Measurements from ENCODE around the gene ZNF414.

DNA sequence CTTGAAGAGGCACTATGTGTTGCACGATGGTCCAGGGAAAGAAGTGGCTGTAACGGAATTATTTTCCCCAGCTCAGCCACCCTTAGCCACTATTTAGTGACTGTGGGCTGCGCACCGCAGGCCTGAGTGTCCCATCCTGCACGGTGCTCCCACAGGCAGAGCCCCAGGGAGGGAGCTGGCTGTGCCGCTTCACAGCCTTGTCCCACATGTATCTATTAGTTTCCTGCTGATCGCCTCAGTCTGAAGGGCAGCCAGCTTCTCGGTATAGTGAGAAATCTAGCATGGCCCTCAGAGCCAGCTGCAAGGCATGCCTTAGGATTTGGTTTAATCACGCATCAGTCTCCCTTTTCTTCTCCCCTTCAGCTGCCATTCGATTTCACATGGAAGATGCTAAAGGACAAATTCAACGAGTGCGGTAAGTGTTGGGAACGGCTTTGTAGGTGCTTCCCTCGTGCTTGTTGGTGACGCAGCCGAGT, 27.3 kb downstream of the ZNF414 start:
- TF ChIP-seq CTCF (conservative IDR thresholded peaks at IDR 0.05; ENCODE audit: low read length) (no peak), EZH2phosphoT487 (IDR thresholded peaks at IDR 0.05; ENCODE audit: borderline replicate concordance, low read depth, low read length) (no peak)

All from OCI-LY7 (cell line).